Endothelial cell of umbilical vein (primary cell): ENCODE results near the gene COX14. TPM values are rescaled to one million over a fixed set of nuclear protein-coding genes. Genes with fewer than 3 reads are reported as not detected.

Source experiments
- BruUV-seq: library from RNA; stranded (reverse); fragments of 400-500 nt; replicated peaks from 2 replicates; lab custom pipeline; 2021; lab: Mats Ljungman, UMichigan
- CTCF ChIA-PET: fragments of 300-600, 350-600 bp; sonication (Branson Sonifier 250); formaldehyde crosslinking; loops from one replicate; lab custom pipeline; 2021; ENCODE audit warnings: antibody characterized with exemption, inconsistent platforms; lab: Charles Lee
- POLR2A ChIA-PET: fragments of 300-600, 350-600 bp; sonication (Branson Sonifier 250); formaldehyde crosslinking; loops from one replicate; lab custom pipeline; 2021; ENCODE audit warnings: antibody characterized with exemption, inconsistent platforms; lab: Charles Lee
- DNase-seq: peaks from one replicate; pipeline ENCODE4 v3.0.0-alpha.2; 2011; ENCODE audit warnings: low read depth, low spot score
- FAIRE-seq: peaks from 2 replicates; lab custom pipeline; 2011; peaks lifted over from hg19 to GRCh38; lab: Jason Lieb, UNC
- H2AFZ ChIP-seq: 2 replicates; pipeline ENCODE4 v1.6.0; 2012; ENCODE audit warnings: low read depth, low read length, control low read depth, inconsistent platforms
- H3K27ac ChIP-seq: 2 replicates; pipeline ENCODE4 v1.5.1; 2011; ENCODE audit warnings: low read depth, mild to moderate bottlenecking, control low read depth, low read length, moderate library complexity; ENCODE audit not compliant: insufficient read depth
- H3K27me3 ChIP-seq, 2 experiments: 2 replicates each; pipeline versions ENCODE4 v1.6.0 to v1.6.1; 2011; ENCODE audit warnings: low read length in 2 of 2, mixed read lengths in 1 of 2; ENCODE audit not compliant: control insufficient read depth in 2 of 2, insufficient read depth in 2 of 2
- H3K36me3 ChIP-seq, 2 experiments: 2 replicates in 1 of 2; 3 replicates in 1 of 2; pipeline ENCODE4 v1.5.1; 2011; ENCODE audit warnings: low read length in 2 of 2, mild to moderate bottlenecking in 1 of 2, moderate library complexity in 1 of 2; ENCODE audit not compliant: control insufficient read depth in 2 of 2, insufficient read depth in 2 of 2; ENCODE audit errors: extremely low read depth in 1 of 2
- H3K4me1 ChIP-seq: 3 replicates; pipeline ENCODE4 v1.5.1; 2011; ENCODE audit warnings: mild to moderate bottlenecking, low read length; ENCODE audit not compliant: control insufficient read depth, insufficient read depth; ENCODE audit errors: extremely low read depth
- H3K4me2 ChIP-seq: 2 replicates; pipeline ENCODE4 v1.6.1; 2011; ENCODE audit warnings: low read length, control low read depth, mixed read lengths; ENCODE audit not compliant: insufficient read depth
- H3K4me3 ChIP-seq, 3 experiments: fragments of 200-600 bp in 1 of 3; sonication (generic), shearing (Covaris generic) in 1 of 3; replicated peaks in 1 of 3; 2 replicates each; pipeline ENCODE4 v1.5.1; 2011 to 2016; ENCODE audit warnings: control low read depth in 3 of 3, low read length in 3 of 3, mild to moderate bottlenecking in 2 of 3, inconsistent platforms in 1 of 3, low read depth in 1 of 3, moderate library complexity in 1 of 3; ENCODE audit not compliant: insufficient read depth in 1 of 3
- H3K79me2 ChIP-seq: 2 replicates; pipeline ENCODE4 v1.6.0; 2012; ENCODE audit warnings: low read length, inconsistent platforms; ENCODE audit not compliant: control insufficient read depth, insufficient read depth
- H3K9ac ChIP-seq: replicated peaks from 2 replicates; pipeline ENCODE3; 2011; ENCODE audit warnings: low read length, control low read depth; ENCODE audit not compliant: insufficient read depth; ENCODE audit errors: extremely low read depth
- H3K9me1 ChIP-seq: replicated peaks from 3 replicates; pipeline ENCODE4 v1.6.0; 2011; ENCODE audit warnings: mild to moderate bottlenecking, low read length; ENCODE audit not compliant: control insufficient read depth, insufficient read depth; ENCODE audit errors: extremely low read depth
- H3K9me3 ChIP-seq: replicated peaks from 2 replicates; pipeline ENCODE4 v1.5.1; 2012; ENCODE audit warnings: low read length, inconsistent platforms; ENCODE audit not compliant: control insufficient read depth, insufficient read depth
- H4K20me1 ChIP-seq: replicated peaks from 2 replicates; pipeline ENCODE3; 2011; ENCODE audit warnings: mild to moderate bottlenecking, low read length; ENCODE audit not compliant: control insufficient read depth, insufficient read depth; ENCODE audit errors: extremely low read depth
- CTCF ChIP-seq, 2 donors: IDR thresholded peaks; 1 replicate in 1 of 2; 2 replicates in 1 of 2; pipeline ENCODE4 v1.5.1; 2011; ENCODE audit warnings: low read length in 2 of 2, mild to moderate bottlenecking in 2 of 2, moderate library complexity in 2 of 2, control low read depth in 1 of 2, inconsistent platforms in 1 of 2, low read depth in 1 of 2; ENCODE audit not compliant: insufficient read depth in 1 of 2; ENCODE audit errors: extremely low read depth in 1 of 2
- EZH2 ChIP-seq: IDR thresholded peaks from 2 replicates; pipeline ENCODE4 v1.6.1; 2012; ENCODE audit warnings: borderline replicate concordance, low read depth, mild to moderate bottlenecking, moderate library complexity, low read length, inconsistent platforms; ENCODE audit not compliant: severe bottlenecking
- FOS ChIP-seq: IDR thresholded peaks from 2 replicates; pipeline ENCODE4 v1.6.1; 2011; ENCODE audit warnings: mild to moderate bottlenecking, low read length, moderate library complexity, borderline replicate concordance; ENCODE audit not compliant: insufficient read depth
- GATA2 ChIP-seq: IDR thresholded peaks from 2 replicates; pipeline ENCODE4 v1.7.0; 2011; ENCODE audit warnings: low read depth, mild to moderate bottlenecking, moderate library complexity, mixed read lengths, low read length; ENCODE audit not compliant: insufficient read length, insufficient read depth
- JUN ChIP-seq: IDR thresholded peaks from 2 replicates; pipeline ENCODE4 v1.6.1; 2011; ENCODE audit warnings: borderline replicate concordance, low read depth; ENCODE audit not compliant: insufficient read length, insufficient read depth
- MAX ChIP-seq: IDR thresholded peaks from 2 replicates; pipeline ENCODE4 v1.6.1; 2011; ENCODE audit not compliant: insufficient read depth, insufficient read length
- MYC ChIP-seq: IDR thresholded peaks from one replicate; pipeline ENCODE4 v1.6.1; 2011; ENCODE audit warnings: mild to moderate bottlenecking, low read depth, low read length
- POLR2A ChIP-seq: IDR thresholded peaks from 2 replicates; pipeline ENCODE4 v1.6.1; 2012; ENCODE audit warnings: low read depth, mild to moderate bottlenecking, control low read depth, low read length
- POLR2AphosphoS5 ChIP-seq: IDR thresholded peaks from 2 replicates; pipeline ENCODE4 v1.6.1; 2012; ENCODE audit warnings: low read depth, mild to moderate bottlenecking, control low read depth, low read length, moderate library complexity; ENCODE audit not compliant: insufficient read depth
- dilution Hi-C: fragments of 300-500 bp; cut with MboI; formaldehyde crosslinking; loops from one replicate; pipeline ENCODE4 v1.15.0; 2019; ENCODE audit warnings: low sequenced_read_pairs; ENCODE audit not compliant: extremely low pct_ligation_motif_present
- intact Hi-C: fragments of 100-400 bp; cut with micrococcal nuclease; formaldehyde crosslinking; loops from one replicate; pipeline ENCODE4 v1.10.0; 2022
- polyA plus RNA-seq, 4 experiments: library from polyadenylated mRNA; depleted of rRNA in 3 of 4; stranded (reverse) in 3 of 4; unstranded in 1 of 4; fragments of >200 nt; gene quantifications; 2 replicates each; pipeline versions ENCODE4 v1.2.1 to v1.2.3, GENCODE V29; 2011 to 2012; ENCODE audit warnings: missing spikeins in 1 of 4
- total RNA-seq: library from RNA; stranded (reverse); gene quantifications from 2 replicates; pipeline ENCODE4 v1.2.3, GENCODE V29; 2021

The COX14 gene
- total and polyA plus RNA-seq, 2 donors (not counting 3 experiments of a cell fraction or from before 2014, with no cell fraction given), result 40.3 to 106 TPM

DNA sequence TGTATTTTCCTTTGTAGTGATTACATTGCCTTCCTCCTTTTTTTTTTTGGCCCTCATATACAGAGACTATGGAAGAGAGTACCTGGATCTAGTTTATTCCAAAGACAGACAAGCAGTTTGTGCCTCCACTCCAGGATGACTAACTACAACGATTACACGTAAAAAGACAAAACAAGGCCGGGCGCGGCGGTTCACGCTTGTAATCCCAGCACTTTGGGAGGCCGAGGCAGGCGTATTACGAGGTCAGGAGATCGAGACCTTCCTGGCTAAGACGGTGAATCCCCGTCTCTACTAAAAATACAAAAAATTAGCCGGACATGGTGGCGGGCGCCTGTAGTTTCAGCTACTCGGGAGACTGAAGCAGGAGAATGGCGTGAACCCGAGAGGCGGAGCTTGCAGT is 52.9 kb downstream of the COX14 start:
- H3K4me1 ChIP-seq, result peaks cover 7% of the 10 kb centered on the region
- intact Hi-C loops (no loop called here), dilution Hi-C loops (no loop called here)
- H3K27me3 ChIP-seq, result no peaks in the 10 kb centered on the region
- no peak for TF ChIP-seq CTCF (IDR thresholded peaks at IDR 0.05; ENCODE audit: extremely low read depth in 1 of 2, insufficient read depth in 1 of 2, low read depth in 1 of 2, low read length in 2 of 2)
- TF ChIP-seq MYC, result no peak
- TF ChIP-seq MAX, result no peak
- TF ChIP-seq POLR2AphosphoS5, result no peak
- TF ChIP-seq EZH2, result no peak
- TF ChIP-seq GATA2, result no peak
- no peak for TF ChIP-seq JUN
- no peak for TF ChIP-seq POLR2A
- TF ChIP-seq FOS, result no peak
- no peak overlapping the region for H2AFZ ChIP-seq
- ChIA-PET POLR2A (interaction anchor here (0.7 kb wide), 1 partner anchor 502 kb away, joined by 4 read pairs; no protein-coding TSS in a partner anchor), CTCF (interaction anchor here (1.1 kb wide), 1 partner anchor 95 kb away, joined by 3 read pairs; no protein-coding TSS in a partner anchor)
- no peak for FAIRE-seq
- no peak overlapping the region for H3K27ac ChIP-seq
- no peaks in the 10 kb centered on the region for H4K20me1 ChIP-seq
- H3K9me1 ChIP-seq, result no peaks in the 10 kb centered on the region
- no peak overlapping the region for H3K4me2 ChIP-seq
- H3K9ac ChIP-seq, result no peak overlapping the region
- no peaks in the 10 kb centered on the region for H3K36me3 ChIP-seq
- no TSS peak for BruUV-seq
- peaks cover 53% of the 10 kb centered on the region for H3K79me2 ChIP-seq
- H3K4me3 ChIP-seq, result no peak overlapping the region
- H3K9me3 ChIP-seq, result no peaks in the 10 kb centered on the region
- no peak for DNase-seq
